GM18502 (cell line): ENCODE results near the gene AP1S3.
A peak's percentile ranks its signal among the peaks of the same experiment; 100 is the strongest.
"Not testable (repeated sequence)": the region's sequence is repeated elsewhere in the genome, so short reads cannot be mapped to it uniquely, and the experiment has no call there.

ENCODE experiments used
- ATAC-seq: cut with Tn5 transposase; IDR thresholded peaks from one replicate; pipeline ENCODE4 v1.9.1; 2021; ENCODE audit warnings: mild to moderate bottlenecking; ENCODE audit not compliant: unreplicated experiment, poor library complexity

The AP1S3 gene

DNA sequence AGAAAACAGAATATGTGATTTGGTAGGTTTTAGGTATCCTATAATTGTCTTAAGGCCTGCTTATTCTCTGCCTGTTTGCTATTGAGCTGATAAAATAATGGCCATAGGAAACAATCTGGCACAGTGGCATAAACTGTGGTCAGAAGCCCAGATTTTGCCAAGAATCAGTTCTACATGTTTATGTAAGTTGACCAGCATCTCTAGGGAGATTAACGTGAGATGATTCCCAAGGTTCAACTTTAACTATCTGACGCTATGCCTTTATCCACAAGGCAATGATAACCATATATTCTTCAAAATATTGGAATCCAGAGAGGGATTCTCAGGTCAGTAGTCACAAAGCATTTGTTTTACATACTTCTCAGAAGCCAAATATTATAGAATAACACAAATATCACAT is 25.6 kb downstream of the AP1S3 start:
- no peak for ATAC-seq

DNA sequence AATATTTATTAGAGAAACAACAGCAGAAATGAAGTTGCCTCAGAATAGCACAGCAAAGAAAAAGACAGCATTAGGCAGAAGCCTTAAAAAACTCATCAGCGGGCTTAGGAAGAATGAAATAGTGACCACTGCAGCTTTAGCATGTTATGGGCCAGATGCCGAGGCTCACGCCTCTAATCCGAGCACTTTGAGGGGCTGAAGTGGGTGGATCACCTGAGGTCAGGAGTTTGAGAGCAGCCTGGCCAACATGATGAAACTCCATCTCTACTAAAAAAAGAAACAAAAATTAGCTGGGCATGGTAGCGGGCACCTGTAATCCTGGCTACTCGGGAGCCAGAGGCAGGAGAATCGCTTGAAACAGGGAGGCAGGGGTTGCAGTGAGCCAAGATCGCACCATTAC is 32.4 kb downstream of the AP1S3 start:
- no peak for ATAC-seq

DNA sequence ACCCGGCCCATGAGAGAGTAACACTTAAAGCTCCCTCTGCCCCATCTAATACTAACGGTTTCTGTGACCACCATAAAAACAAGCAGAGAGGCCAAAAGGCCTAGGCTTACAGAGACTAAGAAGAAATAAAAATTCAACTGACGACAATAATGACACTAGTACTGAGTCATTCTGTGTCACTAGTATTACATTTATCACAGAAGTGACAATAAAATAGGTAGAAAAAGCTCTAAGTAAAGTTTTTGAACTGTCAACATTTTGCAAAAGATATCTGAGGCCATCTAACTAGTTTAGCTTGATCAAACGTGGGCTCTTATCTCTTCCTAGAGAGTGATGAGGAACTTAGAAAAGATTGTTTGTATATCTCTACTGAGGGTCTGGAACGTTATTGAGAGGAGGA is 35.6 kb downstream of the AP1S3 start:
- no peak for ATAC-seq

DNA sequence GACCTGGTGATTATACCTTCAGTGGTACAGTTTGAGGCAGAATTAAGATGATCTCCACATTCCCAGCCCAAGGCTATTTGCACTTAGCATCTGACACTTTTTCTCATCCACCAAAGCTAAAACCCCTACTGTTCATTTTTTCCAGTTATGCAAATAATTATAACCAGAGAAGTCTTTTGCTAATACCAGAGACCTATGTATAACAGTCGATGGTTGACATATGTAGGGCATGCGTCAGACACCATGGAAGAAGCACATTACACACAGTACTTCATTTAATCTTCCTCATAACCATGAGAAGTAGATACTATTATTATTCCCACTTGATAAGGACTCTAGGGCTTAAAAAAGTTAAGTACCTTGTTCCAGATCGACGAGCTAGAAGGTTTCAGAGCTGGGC is 36.5 kb downstream of the AP1S3 start:
- ATAC-seq, result no peak

DNA sequence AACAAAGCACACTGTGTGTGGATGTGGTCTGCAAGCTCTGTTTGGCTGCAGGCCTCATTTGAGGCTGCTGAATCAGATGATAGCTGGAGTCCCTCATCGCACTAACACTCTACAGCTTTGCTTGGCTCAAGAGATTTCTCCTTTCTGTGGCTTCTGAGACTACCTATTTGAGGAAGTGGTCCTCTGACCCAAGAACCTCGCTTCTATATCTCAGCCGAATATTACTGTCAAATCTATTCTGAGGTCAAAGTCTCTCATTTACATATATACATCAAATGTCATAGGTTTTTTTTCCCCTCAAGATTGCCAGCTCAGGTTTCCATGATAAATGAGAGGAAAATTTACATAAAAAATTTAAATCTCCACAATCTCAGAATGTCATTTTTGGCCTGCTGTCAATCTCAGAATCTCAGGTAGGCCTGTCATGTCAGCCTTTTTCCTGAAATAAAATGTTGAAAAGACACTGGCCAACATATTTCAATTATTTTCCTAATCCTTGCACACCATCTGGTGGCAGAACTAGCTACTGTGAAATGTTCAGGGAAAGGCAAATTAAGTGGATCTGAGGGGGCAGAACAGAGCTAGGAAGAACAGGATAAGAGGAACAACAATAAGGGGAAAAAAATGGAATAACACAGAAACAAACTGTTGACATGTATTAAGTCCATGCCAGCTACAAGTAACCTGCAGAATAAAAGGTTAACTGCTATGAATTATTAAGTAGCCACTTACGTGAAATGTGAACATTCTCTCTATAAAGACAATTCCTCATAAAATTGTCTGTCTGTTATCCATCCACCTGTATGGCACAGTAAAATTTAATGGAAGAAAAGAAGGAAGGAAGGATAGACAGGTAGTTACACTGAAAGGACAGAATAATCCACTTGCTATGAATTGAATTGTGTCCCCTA is 39.3 kb downstream of the AP1S3 start:
- peak; percentile 99 for ATAC-seq

DNA sequence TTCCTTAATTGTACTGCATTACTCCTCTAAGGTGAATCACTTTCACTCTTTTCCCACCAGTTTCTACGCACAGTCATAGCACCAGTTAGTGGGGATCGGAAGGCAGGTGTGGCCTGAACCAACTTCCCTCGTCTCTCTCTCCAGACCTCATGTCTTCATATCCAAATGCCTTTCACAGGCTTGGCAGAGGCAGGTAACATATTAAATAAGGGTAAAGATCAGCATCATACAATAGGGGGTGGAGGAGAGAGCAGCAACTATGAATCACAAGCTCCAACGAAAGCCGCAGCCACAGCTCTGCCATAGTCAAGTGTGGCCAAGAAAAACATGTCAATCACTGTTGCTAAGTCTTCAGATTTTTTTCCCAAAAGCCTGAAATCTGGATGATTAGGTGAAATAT is 40.3 kb downstream of the AP1S3 start:
- no peak for ATAC-seq

DNA sequence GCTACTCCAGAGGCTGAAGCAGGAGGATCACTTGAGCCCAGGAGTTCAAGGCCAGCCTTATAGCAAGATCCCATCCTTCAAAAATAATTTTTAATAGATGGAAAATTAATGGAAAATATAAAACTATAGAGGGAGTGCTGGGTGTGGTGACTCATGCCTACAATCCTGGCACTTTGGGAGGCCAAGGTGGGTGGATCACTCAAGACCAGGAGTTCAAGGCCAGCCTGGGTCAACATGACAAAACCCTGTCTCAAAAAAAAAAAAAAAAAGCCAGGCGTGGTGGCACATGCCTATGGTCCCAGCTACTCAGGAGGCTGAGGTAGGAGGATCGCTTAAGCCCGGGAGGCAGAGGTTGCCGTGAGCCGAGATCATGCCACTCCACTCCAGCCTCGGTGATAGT is 48.0 kb downstream of the AP1S3 start:
- ATAC-seq, result no peak

DNA sequence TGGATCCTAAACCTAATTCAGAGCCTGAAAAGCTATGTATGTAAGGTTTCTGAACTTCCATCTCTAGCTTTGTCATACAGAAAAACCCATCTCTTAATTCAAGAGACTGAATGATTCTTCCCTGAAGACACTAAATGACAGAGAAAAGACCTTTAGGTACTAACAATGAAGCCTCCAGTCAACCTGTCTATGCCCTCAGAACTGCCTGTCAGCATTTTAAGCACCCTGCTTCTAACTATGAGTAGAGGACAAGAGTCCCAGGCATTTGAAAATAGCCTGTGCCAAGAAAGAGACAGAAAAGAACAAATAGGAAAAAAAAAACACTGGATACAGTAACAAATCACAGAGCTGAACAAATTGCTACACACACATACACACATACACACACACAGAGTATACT is 48.6 kb downstream of the AP1S3 start:
- ATAC-seq, result no peak

DNA sequence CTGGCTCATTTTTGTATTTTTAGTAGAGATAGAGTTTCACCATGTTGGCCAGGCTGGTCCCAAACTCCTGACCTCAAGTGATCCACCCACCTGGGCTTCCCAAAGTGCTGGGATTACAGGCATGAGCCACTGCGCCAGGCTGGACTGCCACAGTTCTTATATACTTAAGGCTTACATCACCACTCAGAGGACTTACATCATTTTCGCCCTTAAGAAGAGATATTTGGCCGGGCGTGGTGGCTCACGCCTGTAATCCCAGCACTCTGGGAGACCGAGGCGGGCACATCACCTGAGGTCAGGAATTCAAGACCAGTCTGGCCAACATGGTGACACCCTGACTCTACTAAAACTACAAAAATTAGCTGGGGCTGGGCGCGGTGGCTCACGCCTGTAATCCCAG is 49.3 kb downstream of the AP1S3 start:
- not testable (repeated sequence) for ATAC-seq

DNA sequence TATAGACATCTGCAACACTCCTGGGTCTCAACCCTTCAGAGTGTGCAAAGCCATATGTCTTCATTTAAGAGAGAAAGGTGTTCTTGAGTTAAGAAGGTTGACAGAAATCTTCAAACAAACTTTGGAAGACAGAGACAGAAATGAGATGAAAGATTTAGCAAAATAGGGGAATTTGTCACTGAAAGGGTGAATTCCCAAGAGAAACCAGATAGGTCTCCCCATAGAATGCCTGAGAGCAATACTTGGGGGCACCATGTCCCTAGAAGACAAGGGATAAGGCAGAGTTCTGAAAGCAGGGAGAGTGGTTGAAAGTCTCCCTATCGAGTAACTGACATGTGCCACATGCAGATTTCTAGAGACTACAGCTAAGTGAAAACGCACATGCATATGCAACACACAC is 50.0 kb downstream of the AP1S3 start:
- ATAC-seq, result peak; percentile 47

DNA sequence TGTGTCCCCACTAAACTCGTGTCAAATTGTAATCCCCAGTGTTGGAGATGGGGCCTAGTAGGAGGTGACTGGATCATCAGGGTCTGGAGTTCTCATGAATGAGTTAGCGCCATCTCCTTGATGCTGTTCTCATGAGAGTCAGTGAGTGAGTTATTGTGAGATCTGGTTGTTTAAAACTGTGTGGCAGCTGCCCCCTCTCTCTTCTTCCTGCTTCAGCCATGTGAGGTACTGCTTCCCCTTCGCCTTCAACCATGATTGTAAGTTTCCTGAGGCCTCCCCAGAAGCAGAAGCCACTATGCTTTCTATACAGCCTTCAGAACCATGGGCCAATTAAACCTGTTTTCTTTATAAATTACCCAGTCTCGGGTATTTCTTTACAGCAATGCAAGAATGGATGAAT is 50.4 kb downstream of the AP1S3 start:
- ATAC-seq, result peak; percentile 70

DNA sequence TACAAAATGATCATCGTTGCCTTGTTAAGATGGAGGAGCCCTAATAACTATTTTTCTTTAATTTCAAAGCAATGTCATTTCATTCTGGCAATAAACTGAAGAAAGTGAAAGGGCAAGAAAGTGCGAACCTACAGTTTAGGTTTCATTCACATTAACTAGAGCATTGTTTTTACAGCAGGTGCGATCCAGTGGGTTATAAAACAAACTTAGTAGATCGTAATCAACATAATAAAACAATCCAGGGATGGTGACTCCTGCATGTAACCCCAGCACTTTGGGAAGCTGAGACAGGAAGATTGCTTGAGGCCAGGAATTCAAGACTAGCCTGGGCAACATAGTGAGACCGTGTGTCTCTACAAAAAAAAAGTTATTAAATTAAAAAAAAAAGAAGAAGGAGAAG is 51.1 kb downstream of the AP1S3 start:
- no peak for ATAC-seq

DNA sequence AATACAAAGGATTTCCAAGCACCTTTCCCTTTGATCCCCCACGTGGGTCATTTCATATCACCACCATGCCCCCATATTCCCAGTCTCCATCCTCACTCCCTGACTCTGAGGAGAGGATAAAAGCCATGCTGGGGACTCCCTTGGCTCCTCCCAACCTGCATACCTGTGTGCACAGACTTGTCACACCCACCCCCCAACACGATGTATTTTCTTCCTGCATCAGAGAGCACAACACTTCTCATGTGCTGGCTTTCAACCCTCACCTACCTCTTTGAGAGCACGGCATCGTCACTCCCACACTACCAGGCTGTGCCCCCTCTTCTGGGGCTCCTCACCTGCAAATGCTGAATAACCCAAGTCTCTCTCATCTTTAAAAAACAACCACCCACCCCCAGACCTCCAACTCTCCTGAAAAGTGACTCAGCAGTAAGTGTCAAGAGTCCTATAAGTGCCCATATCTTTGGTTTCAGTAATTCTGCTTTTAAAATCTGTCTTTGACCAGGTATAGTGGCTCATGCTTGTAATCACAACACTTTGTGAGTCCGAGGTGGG is 53.1 kb downstream of the AP1S3 start:
- ATAC-seq, result no peak

DNA sequence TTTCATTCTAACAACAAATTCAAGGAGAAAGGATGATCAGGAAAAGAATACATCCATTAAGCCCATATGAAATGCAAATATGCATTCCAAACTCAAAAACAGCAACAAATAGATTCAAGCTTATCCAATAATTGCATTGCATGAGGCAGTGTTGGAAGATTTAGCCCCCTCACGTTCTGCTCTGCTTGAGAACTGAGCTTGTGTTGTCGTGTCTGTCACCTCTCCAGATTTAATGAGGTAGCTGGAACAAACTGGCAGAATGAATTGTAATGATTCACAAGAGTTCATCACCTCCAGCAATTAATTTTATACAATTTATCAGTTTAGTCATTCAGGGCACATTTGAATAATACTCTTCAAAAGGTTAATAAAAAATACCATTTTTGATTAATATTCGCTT is 54.8 kb downstream of the AP1S3 start:
- ATAC-seq, result no peak

DNA sequence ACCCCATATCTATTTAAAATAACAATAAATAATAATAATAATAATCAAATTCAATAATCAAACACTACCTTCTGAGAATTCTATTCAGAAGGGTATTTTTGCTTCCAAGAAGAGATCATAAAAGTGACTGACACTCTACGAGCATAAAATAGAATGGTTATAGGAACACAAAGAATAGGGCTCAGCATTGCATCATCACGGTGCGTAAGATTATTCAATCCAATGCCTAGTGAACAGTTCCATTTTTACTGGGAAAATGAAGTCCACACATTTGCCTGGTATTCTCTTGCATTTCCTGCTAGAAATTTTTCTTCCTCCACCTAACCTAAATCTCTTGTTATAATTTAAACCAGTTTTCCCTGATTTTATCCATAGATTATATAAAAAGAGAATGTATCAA is 55.8 kb downstream of the AP1S3 start:
- no peak for ATAC-seq

DNA sequence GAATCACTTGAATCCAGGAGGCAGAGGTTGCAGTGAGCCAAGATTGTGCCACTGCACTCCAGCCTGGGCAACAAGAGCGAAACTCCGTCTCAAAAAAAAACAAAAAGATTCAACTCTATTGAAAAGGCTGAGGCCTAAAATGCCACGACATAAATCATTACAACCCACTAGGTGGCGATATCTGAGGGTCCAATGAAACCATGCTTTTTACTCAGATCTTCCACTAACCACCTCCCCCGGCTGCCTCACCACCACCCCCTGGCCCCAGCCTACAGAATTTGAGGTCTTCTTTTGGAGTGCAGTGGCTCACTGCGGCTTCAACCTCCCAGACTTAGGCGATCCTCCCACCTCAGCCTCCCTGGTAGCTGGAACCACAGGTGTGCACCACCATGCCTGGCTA is 57.5 kb downstream of the AP1S3 start:
- peak; percentile 83 for ATAC-seq

DNA sequence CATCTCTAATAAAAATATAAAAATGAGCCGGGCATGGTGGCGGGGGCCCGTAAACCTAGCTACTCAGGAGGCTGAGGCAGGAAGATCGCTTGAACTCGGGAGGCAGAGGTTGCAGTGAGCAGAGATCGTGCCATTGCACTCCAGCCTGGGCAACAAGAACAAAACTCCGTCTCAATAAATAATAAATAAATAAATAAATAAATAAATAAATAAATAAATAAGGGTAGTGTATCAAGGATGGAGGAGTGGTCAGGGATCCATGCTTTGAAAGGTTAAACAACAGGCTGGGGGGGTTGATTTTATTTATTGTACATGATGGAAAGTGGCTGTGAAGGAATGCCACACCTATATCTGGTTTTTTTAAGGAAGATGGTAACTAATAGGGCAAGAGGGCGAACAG is 63.2 kb downstream of the AP1S3 start:
- no peak for ATAC-seq

DNA sequence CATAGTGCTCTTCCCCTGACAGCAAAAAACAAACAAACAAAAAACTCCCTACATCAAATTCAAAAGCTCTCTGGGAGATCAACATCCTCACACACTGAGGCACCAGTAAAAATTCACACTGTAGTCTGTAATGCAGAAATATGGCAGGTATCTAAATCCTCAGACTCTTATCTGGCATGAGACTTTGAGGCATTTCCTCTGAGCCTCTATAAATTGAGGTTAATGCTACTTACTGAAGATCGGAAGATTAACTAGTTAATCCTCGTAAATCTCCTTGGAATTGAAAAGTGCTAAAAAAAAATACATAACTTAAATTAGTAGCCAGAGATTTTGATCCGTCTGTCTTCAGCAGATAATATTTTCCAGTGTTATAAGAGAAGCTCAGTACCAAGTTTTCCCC is 65.0 kb downstream of the AP1S3 start:
- no peak for ATAC-seq

DNA sequence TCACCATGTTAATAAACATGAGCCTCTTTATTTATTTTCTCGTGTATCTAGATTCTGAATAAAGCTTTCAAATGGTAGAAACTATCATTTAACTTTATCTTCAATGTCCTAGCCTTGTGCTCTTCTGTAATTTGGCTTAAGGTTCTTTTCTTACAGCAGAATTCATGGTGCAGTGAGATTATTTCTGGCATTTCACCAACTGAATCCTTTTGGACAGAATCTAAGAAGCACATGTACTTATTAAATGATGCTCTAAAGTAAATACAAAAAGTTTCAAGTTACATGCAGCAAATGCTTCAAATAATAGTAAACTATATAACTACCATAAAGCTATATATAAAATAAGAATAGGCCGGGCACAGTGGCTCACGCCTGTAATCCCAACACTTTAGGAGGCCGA is 65.9 kb downstream of the AP1S3 start:
- ATAC-seq, result no peak

DNA sequence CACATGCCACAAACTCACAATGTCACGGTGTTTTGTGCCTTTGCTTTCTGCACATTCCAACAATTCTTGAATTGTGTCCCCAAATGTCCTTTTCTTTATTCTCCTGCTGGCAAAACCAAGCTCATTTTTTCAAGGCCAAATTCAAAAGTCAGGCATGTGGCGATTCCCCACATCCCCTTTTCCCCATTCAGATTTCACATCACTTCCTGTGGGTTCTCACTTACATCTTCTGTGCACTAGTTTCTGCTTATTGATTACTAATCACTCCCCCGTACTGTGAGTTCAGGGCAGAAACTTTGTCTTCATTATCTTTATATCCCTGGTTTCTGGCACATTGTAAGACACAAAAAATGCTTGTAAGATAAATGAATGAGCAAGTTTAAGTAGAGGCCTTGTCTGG is 69.2 kb downstream of the AP1S3 start:
- peak; percentile 50 for ATAC-seq

DNA sequence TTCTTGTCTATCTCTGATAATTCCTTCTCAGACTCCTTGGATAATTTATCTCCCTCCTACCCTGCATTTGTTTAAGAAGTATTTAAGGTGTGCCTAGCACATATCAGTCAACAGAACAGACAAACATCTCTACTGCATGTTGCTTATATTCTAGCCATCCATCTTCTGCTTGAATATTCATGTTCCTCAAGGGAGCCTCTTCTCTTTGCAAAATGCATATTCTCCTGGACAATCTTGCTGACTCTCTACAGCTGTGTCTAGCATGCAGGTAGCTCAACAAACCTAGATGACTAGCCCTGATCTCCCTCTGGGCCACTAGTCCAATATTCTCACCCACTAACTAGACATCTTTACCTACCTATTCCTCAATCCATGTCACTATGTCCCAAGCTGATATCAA is 70.0 kb downstream of the AP1S3 start:
- ATAC-seq, result no peak

DNA sequence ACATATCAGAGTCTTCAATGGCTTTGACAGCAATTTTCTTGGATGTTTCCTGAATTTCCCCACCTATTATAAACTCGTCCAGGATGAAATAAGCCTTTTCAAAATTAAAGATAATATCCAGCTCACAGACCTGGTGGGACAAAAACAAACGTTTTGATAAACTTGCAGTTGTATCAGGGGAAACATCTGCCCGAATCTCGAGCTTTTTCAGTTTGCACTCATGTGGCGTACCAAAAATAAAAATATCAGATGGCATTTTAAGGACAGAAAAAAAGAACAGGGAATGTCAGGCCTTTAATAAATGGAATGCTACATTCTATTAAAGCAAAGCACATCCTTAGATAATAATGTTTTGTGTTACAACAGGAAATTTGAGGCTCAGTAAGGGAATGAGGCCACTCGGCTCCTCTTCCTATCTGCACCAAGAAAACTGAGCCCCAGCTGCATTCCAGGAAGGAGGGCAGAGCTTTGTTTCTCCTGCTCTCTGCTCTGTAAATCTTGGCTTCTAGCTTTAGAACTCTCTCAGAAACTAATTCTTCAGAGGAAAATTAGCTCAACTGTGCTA is 72.1 kb downstream of the AP1S3 start:
- no peak for ATAC-seq
